ENCODE results near the gene PDC.

PDC gene

GRCh38 chr1:186461014-186461413 is at the start of gene PDC:
Gene PDC, minus strand, starts transcription at chr1:186461114. Its CDS starts 11,655 bp downstream, at chr1:186449459.
- no peak for DNase-seq (ENCODE audit: low read depth in 2 of 2)

DNA sequence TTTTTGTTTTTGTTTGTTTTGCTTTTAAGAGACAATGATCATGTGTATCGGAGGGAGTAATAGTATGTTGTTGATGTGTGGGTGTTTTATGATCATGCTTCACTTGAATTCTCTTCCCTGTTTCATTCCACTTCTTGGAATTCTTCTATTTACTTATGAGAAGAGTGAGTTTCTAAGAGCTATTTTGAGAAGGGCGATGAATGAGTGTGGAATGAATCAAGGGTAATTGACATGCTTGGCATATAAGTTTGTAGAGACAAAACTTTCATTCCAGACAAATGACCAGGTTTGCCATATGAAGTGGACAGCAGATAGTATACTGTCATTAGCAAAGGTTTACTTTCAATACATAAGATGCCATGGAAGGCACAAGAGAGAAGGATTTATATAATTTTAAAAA is 42.3 kb upstream of the PDC start:
- peak; percentile 31 to 36 for DNase-seq (ENCODE audit: low read depth in 2 of 2)

DNA sequence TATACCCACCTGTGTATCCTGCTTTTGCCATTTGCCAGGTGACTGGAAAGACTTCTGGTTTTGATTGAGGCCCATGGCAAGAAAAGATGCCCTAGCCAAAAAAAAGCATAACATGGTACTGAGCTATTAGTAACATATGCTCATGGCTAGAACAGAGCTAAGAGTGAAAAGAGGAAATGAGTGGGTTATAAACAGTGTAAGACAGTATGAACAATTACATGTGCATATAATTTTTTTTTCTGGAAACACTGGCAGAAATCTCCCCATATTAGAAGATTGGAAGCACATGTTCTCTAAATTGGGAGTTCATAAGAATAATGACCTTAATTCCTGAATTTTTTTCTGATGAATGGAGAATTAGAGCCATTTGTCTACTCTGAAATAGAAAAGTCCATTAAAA is 41.2 kb upstream of the PDC start:
- DNase-seq (ENCODE audit: low read depth in 2 of 2), result peak; percentile 74 to 78

DNA sequence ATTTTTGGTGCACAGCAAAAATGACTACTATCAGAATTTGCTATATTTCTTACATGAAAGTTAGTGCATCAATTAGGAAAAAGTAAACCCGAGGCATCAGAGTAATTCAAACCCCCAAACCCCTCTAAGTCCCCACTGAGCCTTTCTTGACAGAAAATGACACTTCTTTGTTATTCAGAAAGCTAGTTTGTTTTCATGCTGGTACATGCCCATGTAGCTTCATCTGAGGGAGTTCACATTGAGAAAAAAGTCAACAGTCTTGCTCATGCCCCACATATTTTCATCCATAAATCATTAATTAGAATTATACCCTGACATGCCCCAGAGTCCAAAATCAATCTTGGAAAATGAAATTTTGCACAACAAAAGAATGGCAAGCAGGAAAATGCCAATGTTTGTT is 39.9 kb upstream of the PDC start:
- DNase-seq (ENCODE audit: low read depth in 2 of 2), result no peak

GRCh38 chr1:186499571-186499970 is 38.7 kb upstream of the PDC start:
- no peak for DNase-seq (ENCODE audit: low read depth in 2 of 2)

DNA sequence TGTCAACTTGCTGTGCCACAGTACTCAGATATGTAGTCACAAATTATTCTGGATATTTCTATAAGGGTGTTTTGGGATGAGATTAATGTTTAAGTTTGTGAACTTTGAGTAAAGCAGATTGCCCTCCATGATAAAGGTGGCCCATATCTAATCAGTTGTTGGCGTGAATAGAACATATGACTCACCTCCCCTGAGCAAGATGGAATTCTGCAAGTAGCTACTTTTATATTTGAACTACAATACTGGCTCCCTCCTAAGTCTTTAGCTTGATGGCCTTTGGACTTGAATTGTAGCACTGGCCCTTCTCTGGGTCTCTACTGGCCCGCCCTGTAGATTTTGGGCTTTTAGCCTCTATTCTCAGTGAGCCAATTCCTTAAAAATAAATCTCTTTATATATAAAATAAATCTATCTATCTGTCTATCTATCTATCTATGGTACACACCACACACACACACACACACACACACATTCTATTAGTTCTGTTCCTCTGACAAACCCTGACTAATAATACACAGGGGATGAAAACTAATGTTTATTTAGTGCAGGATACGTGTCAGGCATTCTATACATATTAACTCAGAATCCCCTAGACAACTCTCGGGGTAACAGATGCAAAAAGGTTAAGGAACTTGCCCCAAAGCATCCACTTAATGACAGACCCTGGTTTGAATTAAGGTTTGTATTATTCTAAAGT is 37.9 kb upstream of the PDC start:
- DNase-seq (ENCODE audit: low read depth in 2 of 2), result peak; percentile 88

- no peak for DNase-seq (ENCODE audit: low read depth in 2 of 2)
These were observed 37.2 kb upstream of the PDC start for GRCh38 chr1:186498071-186498470.

- no peak for DNase-seq (ENCODE audit: low read depth in 2 of 2)
These were observed 36.7 kb upstream of the PDC start for GRCh38 chr1:186497651-186498050.

- no peak for DNase-seq (ENCODE audit: low read depth in 2 of 2)
These were observed 35.4 kb upstream of the PDC start for GRCh38 chr1:186496171-186496851.

GRCh38 chr1:186494832-186495271 is 33.9 kb upstream of the PDC start:
- no peak for DNase-seq (ENCODE audit: low read depth in 2 of 2)

- DNase-seq (ENCODE audit: low read depth in 2 of 2), result no peak
These were observed 31.8 kb upstream of the PDC start for GRCh38 chr1:186492531-186493291.

- no peak for DNase-seq (ENCODE audit: low read depth in 2 of 2)
These were observed 30.4 kb upstream of the PDC start for GRCh38 chr1:186491336-186491735.

DNA sequence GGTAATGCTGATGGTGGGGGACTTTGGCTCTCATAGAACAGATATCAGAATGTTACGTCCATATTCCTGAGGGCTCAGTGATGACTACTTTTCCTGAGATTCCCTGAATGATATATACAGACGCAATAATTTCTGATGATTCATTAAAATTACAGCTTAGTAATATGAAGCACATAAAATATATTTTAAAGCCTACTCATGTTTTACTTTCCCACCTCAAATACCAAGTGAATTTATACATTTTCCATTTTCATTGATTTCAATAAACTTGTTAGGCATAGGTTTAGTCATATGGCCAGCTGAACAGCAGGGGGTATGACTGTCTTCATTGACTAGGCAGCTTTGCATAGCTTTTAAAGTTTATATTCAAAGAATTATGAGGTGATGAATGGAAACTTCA is 26.2 kb upstream of the PDC start:
- peak; percentile 66 to 67 for DNase-seq (ENCODE audit: low read depth in 2 of 2)

GRCh38 chr1:186486061-186486460 is 25.1 kb upstream of the PDC start:
- DNase-seq (ENCODE audit: low read depth in 2 of 2), result no peak

- DNase-seq (ENCODE audit: low read depth in 2 of 2), result no peak
These were observed 22.6 kb upstream of the PDC start for GRCh38 chr1:186483561-186483960.

DNA sequence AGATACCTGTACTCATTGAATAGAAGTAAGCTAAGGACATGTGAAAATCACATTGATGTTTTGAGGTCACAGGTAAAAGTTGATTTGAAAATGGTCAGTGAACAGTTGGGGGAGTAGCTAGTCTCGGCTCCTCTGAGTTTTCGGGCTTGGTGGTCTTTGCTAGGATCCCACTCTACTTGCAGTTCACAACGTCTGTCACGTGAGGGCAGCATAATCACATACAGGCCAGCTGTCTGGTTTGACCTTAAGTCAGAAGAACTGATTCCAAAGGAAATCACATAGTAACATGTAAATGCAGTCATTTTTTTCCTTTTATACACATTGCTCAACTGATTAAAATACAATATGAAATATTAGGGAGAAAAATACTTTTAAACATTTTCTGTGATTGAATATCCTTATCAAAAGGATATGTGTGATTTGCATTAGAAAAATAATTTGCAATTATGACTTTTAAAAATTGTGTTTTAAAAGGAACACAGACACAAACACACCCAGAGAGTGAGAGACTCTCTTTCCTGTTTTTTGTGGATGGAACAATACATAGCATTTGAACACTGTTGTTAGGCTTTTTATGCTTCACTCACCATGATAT is 21.8 kb upstream of the PDC start:
- peak; percentile 47 to 53 for DNase-seq (ENCODE audit: low read depth in 2 of 2)

DNA sequence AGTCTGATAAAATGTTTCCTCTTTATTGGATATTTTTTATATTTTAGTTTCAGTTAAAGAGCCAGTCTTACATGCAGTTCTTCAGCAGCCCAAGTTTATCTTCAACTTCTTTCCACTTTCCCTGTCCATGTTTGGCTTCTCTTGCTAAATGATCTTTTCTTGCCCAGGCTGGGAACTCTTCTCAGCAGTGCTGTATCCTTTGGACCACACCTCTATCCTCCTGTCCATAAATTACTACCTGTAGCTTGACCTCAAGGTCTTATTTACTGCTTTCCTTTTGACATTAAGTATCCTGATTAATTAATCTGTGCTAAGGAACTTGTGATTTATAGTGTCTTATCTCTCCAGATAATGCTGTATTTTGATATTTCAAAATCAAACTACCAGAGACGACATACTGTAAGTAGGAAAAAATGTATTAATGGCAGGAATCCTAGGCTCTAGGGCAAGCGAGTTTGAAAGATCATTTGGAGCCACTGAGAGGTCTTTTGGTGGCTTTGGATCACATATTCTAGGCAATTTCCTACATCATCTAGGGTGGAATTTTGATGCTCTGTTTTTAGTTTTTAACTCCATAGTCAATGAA is 20.5 kb upstream of the PDC start:
- no peak for DNase-seq (ENCODE audit: low read depth in 2 of 2)

GRCh38 chr1:186479162-186479561 is 18.2 kb upstream of the PDC start:
- no peak for DNase-seq (ENCODE audit: low read depth in 2 of 2)

- DNase-seq (ENCODE audit: low read depth in 2 of 2), result no peak
These were observed 15.5 kb upstream of the PDC start for GRCh38 chr1:186476264-186477040.

DNA sequence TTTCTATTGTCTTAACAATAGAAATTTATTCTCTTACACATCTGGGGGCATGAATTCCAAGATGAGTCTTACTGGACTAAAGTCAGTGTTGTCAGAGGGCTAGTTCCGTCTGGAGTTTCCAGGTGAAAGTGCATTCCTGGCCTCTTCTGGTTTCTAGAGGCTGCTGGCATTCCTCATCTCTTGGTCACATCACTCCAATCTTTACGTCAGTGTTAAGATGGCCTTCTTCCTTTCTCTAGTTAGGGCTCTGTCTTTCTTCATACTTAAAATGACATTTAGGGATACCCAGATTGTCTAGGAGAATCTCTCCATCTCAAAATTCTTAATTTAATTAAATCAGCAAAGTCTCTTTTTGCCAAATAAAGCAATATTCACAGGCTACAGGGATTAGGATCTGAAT is 13.3 kb upstream of the PDC start:
- DNase-seq (ENCODE audit: low read depth in 2 of 2), result no peak

GRCh38 chr1:186473047-186473446 is 12.1 kb upstream of the PDC start:
- no peak for DNase-seq (ENCODE audit: low read depth in 2 of 2)
